Activated naive CD4-positive, alpha-beta T cell treated with anti-CD3 and anti-CD28 coated beads, Interleukin-2, amount 10 ng/mL, durations not matched to agents 5 hours and 36 hours (primary cell): ENCODE data around the gene OR7G3. TPM values are rescaled to one million over a fixed set of nuclear protein-coding genes. Genes with fewer than 3 reads are reported as not detected.

Experiments used
- total RNA-seq, 2 experiments: library from RNA; stranded (reverse); gene quantifications; one replicate each; pipeline ENCODE4 v1.2.3, GENCODE V29; 2021

The OR7G3 gene
- total RNA-seq = not detected

GRCh38 chr19:9126900-9127405 is at the start of gene OR7G3:
Gene OR7G3, minus strand, starts transcription at chr19:9126950. Its CDS starts 0 bp downstream, at chr19:9126950.

DNA sequence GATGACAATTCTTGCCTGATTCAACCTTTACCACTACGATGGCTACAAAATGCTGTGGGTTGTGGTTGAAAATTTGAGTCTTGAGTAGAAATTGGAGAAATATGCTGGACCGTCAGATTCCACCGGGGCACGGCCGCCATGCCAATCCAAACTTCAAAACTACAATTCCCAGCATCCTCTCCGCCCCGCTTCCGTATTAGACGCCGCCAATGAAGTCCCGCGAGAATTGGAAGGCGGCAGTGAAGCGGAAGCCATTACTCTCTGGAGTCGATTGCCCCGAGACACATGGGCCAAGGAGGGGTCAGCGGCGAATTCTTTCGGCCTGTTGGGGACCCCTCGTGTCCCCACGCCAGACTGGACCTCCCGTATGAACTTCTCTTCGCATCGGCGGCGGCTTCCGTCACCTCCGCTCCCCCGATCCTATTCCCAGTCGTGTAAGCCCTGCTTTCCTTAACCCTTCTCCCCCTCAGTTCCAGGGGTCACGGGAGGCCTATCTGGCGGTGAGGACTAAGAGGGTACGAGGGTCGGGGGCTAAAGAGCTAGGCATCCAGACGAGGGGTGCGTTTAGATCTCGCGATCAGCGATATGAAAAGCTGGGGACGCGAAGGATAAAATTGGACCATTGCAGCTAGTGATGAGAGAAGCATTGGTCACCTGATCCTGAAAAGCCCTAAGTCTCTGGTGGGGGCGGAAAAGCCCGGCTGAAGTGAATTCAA is 13.6 kb upstream of the OR7G3 start, which contains the start of gene ZNF317:
Gene ZNF317 (plus strand): TSS at position 239 of the 716 bp plus-strand sequence. CDS start 15,620 bp downstream, outside the sequence.

GRCh38 chr19:9115307-9115813 is 11.4 kb downstream of the OR7G3 start, which contains the start of gene OR7G1:
Gene OR7G1, minus strand, starts transcription at chr19:9115763. Its CDS starts 0 bp downstream, at chr19:9115763.

GRCh38 chr19:9107375-9107774 is 19.4 kb downstream of the OR7G3 start, which contains the start of gene OR7G2:
Gene OR7G2, minus strand, starts transcription at chr19:9107475. Its CDS starts 4,232 bp downstream, at chr19:9103243.

GRCh38 chr19:9086761-9087160 is 40.0 kb downstream of the OR7G3 start, which contains the start of gene OR1M1:
Gene OR1M1, plus strand, starts transcription at chr19:9087061. Its CDS starts 6,184 bp downstream, at chr19:9093245.

Other genes with a start within 250 kb of the OR7G3 start
- not detected for gene MUC16, start 116.5 kb downstream of the OR7G3 start, total RNA-seq
- not detected for gene OR1M1, start 39.9 kb downstream of the OR7G3 start, total RNA-seq
- not detected for gene OR7G2, start 19.5 kb downstream of the OR7G3 start, total RNA-seq
- gene OR7G1, start 11.2 kb downstream of the OR7G3 start, total RNA-seq = not detected
- 10 to 100 TPM; 38.2 to 41.1 TPM for gene ZNF317, start 13.4 kb upstream of the OR7G3 start, total RNA-seq
- under 1 TPM in 1 of 2 experiments, not detected in 1; 0.07 TPM for gene OR7D2, start 52.0 kb upstream of the OR7G3 start, total RNA-seq
- gene OR7D4, start 92.6 kb upstream of the OR7G3 start, total RNA-seq = not detected
- gene OR7E24, start 124.0 kb upstream of the OR7G3 start, total RNA-seq = not detected
- gene ZNF699, start 182.9 kb upstream of the OR7G3 start, total RNA-seq = 10 to 100 TPM in 1 of 2 experiments, 1 to 10 TPM in 1; 9.4 to 10.1 TPM
- gene ZNF559, start 197.2 kb upstream of the OR7G3 start, total RNA-seq = 10 to 100 TPM; 15.3 to 20.1 TPM
- under 1 TPM; 0.45 to 0.75 TPM for gene ZNF177, start 236.1 kb upstream of the OR7G3 start, total RNA-seq